Chondrocyte (in vitro differentiated cells): Measurements from ENCODE around the gene EZR. TPM values are rescaled to one million over a fixed set of nuclear protein-coding genes. Genes with fewer than 3 reads are reported as not detected.

Source experiments
- DNase-seq: peaks from one replicate; pipeline ENCODE4 v3.0.0; 2021; ENCODE audit warnings: mixed read lengths, low spot score
- H3K27ac Mint-ChIP-seq: one replicate; pipeline ENCODE4 v1.8.0; 2021; ENCODE audit warnings: mild to moderate bottlenecking, moderate library complexity, mixed read lengths; ENCODE audit not compliant: unreplicated experiment
- H3K27me3 Mint-ChIP-seq: 2 replicates; pipeline ENCODE4 v1.8.0; 2021; ENCODE audit warnings: low read depth, mixed read lengths
- H3K36me3 Mint-ChIP-seq: 2 replicates; pipeline ENCODE4 v1.8.0; 2021; ENCODE audit warnings: low read depth, mixed read lengths
- H3K4me1 Mint-ChIP-seq: 2 replicates; pipeline ENCODE4 v1.8.0; 2021; ENCODE audit warnings: low read depth, mild to moderate bottlenecking, mixed read lengths
- H3K4me3 Mint-ChIP-seq: one replicate; pipeline ENCODE4 v1.8.0; 2021; ENCODE audit warnings: mild to moderate bottlenecking, moderate library complexity, mixed read lengths; ENCODE audit not compliant: unreplicated experiment
- H3K9me3 Mint-ChIP-seq: 2 replicates; pipeline ENCODE4 v1.8.0; 2021; ENCODE audit warnings: low read depth, mixed read lengths
- total RNA-seq: library from RNA; stranded (reverse); gene quantifications from 3 replicates; pipeline ENCODE4 v1.2.1, GENCODE V29; 2021
- TF ChIP-seq, protein P1 (sequence below): fragments of 200-600 bp; sonication (generic); IDR thresholded peaks from 2 replicates; pipeline ENCODE4 v1.5.0; 2021; ENCODE audit warnings: antibody characterized with exemption, mild to moderate bottlenecking, moderate library complexity

EZR gene
- total RNA-seq, 1 donor from 2014 or later: 71.5 TPM

DNA sequence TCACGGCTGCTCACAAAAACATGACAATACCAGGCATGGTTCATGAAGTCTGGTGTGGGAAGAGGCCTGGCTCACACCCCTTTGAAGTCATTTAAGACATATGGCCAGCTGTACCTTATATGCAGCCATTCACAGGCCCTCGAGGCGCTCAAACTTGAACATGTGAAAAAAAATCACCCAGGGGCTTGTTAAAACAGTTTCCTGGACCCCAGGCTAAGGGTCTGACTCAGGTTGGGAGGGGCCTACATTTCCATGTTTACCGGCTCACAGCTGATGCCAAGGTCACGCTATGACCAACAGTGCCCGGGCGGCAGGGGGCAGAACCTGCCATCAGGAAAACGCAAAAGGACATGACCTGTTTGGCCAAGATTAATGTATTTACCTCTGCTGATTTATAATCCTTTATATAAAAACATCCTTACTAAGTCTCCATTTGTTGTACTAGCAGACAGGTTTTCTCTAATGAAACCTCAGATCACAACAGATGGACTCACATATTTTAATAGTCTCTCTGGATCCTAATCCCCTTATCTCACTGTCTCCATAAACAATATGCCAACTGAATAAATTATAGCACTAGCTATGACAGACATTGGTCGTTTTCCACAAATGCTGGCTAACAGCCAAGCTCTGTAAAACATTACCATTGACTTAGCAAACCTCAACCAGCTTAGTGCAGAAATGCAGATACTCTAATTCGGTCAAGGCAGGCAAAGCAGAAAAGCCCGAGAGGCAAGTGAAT is 19.9 kb downstream of the EZR start:
- Mint-ChIP-seq H3K27ac (peak overlapping the region; percentile 89), H3K36me3 (no peaks in the 10 kb centered on the region), H3K4me3 (no peak overlapping the region), H3K27me3 (no peaks in the 10 kb centered on the region), H3K9me3 (no peaks in the 10 kb centered on the region), H3K4me1 (peaks cover 53% of the 10 kb centered on the region)
- TF ChIP-seq, protein P1, sequence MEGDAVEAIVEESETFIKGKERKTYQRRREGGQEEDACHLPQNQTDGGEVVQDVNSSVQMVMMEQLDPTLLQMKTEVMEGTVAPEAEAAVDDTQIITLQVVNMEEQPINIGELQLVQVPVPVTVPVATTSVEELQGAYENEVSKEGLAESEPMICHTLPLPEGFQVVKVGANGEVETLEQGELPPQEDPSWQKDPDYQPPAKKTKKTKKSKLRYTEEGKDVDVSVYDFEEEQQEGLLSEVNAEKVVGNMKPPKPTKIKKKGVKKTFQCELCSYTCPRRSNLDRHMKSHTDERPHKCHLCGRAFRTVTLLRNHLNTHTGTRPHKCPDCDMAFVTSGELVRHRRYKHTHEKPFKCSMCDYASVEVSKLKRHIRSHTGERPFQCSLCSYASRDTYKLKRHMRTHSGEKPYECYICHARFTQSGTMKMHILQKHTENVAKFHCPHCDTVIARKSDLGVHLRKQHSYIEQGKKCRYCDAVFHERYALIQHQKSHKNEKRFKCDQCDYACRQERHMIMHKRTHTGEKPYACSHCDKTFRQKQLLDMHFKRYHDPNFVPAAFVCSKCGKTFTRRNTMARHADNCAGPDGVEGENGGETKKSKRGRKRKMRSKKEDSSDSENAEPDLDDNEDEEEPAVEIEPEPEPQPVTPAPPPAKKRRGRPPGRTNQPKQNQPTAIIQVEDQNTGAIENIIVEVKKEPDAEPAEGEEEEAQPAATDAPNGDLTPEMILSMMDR: no peak
- DNase-seq: no peak

DNA sequence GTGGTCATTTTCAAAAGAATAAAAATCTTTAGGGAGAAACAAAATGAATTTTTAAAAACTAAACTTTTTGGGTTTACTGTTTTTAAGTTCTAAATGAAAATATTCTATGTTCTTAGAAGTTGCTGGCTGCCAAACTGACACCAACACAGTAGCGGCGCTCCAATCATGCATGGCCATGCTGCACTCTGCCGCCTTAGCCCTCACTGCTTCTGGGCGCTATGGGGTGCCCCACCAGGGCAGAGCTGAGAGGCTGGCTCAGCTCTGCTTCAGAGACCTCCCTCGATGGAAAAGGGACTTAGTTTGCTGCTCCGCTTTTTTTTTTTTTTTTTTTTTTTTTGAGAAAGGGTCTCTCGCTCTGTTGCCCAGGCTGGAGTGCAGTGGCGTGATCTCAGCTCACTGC is 20.9 kb downstream of the EZR start:
- Mint-ChIP-seq H3K4me1 (peaks cover 45% of the 10 kb centered on the region), H3K27me3 (no peaks in the 10 kb centered on the region), H3K36me3 (no peaks in the 10 kb centered on the region), H3K27ac (peak overlapping the region; percentile 89), H3K9me3 (no peaks in the 10 kb centered on the region), H3K4me3 (no peak overlapping the region)
- TF ChIP-seq, protein P1: no peak
- no peak for DNase-seq

DNA sequence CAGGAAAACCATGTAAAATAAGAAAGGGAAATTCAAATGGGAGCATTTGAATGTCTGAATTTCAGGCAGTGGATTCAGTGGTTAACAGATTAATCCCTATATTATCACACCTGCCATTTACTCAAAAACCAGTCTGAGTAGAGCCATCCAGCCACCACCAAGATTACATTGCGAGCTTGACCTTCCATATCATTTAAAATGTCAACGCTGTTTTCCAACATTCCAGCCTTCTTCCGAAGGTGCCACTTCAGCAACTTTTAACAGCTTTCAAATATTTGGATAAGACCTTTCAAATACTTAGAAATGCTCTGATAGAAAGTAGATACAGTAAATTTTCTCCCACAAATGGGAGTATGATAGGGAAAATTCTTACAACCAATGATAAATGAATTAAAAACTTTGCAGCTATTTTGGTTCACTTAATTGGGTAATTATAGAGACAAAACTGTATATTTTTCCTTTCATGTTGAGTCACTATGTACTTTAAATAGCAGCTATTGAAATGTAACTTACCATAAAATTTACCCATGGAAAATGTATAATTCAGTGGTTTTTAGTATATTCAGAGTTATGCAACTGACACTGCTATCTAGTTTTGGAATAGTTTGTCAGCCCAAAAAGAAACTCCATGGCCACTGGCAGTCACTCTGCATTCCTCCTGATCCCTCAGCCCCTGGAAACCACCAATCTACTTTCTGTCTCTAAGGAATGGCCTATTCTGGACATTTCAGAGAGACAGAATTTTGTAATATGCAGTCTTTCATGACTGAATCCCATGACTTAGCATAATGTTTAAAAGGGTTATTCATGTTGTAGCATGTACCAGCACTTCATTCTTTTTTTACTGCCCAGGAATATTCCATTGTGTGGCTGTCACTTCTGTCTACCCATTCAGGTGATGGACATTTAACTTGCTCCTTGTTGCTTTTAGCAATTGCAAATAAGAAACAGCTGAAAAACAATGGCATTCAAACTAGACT is 21.5 kb downstream of the EZR start:
- DNase-seq: no peak
- Mint-ChIP-seq H3K27me3 (no peaks in the 10 kb centered on the region), H3K36me3 (no peaks in the 10 kb centered on the region), H3K27ac (peak overlapping the region; percentile 82), H3K9me3 (no peaks in the 10 kb centered on the region), H3K4me1 (peaks cover 42% of the 10 kb centered on the region), H3K4me3 (peak overlapping the region; percentile 12)
- TF ChIP-seq, protein P1: no peak

DNA sequence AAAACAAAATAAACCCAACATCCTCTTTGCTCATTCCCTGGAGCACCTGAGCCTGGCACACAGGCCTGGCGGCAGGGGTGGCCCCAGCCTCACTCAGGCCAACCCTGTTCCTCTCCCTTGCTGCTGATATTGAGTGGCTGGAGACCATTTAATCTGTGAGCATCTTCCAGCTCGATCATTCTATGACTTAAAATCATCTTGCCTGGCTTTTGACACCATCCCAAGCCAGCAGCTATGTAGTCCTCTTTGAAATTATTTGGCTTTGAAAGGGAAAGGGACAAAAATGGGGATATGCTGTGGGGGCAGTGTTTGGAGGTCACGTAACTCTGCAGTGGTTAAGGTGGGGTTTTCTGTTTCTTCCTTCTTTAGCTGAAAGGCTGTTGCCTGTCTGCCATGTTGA is 22.8 kb downstream of the EZR start:
- no peaks in the 10 kb centered on the region for H3K9me3 Mint-ChIP-seq
- H3K36me3 Mint-ChIP-seq: no peaks in the 10 kb centered on the region
- no peaks in the 10 kb centered on the region for H3K27me3 Mint-ChIP-seq
- TF ChIP-seq, protein P1: no peak
- H3K27ac Mint-ChIP-seq: peak overlapping the region; percentile 54
- H3K4me3 Mint-ChIP-seq: no peak overlapping the region
- no peak for DNase-seq
- peaks cover 42% of the 10 kb centered on the region for H3K4me1 Mint-ChIP-seq

DNA sequence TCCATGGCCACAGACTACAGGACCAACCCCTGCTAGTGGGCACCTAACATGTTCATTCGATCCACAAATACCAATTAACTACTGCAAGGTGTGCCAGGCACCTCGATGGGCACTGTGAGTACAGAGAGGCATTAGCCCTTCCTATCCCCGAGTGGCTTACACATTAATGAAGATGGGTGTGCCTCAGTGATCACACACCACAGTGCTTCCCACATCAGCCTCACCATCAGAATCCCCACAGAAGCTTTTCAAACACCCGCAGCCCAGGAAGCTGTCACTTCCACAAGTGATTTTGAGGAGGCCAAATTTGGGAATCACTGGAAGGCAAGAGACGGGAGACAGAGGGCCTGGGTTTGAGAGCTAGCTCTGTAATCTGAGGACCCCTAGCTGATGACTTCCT is 23.7 kb downstream of the EZR start:
- H3K9me3 Mint-ChIP-seq: no peaks in the 10 kb centered on the region
- H3K4me1 Mint-ChIP-seq: peaks cover 44% of the 10 kb centered on the region
- no peak for DNase-seq
- H3K27me3 Mint-ChIP-seq: no peaks in the 10 kb centered on the region
- no peaks in the 10 kb centered on the region for H3K36me3 Mint-ChIP-seq
- H3K27ac Mint-ChIP-seq: no peak overlapping the region
- no peak overlapping the region for H3K4me3 Mint-ChIP-seq
- TF ChIP-seq, protein P1: no peak
